Panc1 (cell line): ENCODE results near the gene SLC35F4. TPM values are rescaled to one million over a fixed set of nuclear protein-coding genes. Genes with fewer than 3 reads are reported as not detected.
"Not testable (repeated sequence)": the region's sequence is repeated elsewhere in the genome, so short reads cannot be mapped to it uniquely, and the experiment has no call there.

ENCODE experiments used
- ATAC-seq: fragments of 200-7000 bp; cut with Tn5 transposase; 2 replicates; pipeline ENCODE4 v1.9.1; 2020; ENCODE audit warnings: mild to moderate bottlenecking, moderate library complexity
- BruUV-seq: library from RNA; stranded (reverse); fragments of 400-500 nt; replicated peaks from 2 replicates; lab custom pipeline; 2021; lab: Mats Ljungman, UMichigan
- CTCF ChIA-PET: fragments of 300-600 bp; sonication (Branson Sonifier 250); formaldehyde crosslinking; loops from one replicate; lab custom pipeline; 2022; ENCODE audit warnings: antibody characterized with exemption; lab: Charles Lee
- POLR2A ChIA-PET: fragments of 300-600 bp; sonication (Branson Sonifier 250); formaldehyde crosslinking; loops from one replicate; lab custom pipeline; 2022; ENCODE audit warnings: antibody characterized with exemption; lab: Charles Lee
- DNase-seq: peaks from one replicate; pipeline ENCODE4 v3.0.0-alpha.2; 2010; ENCODE audit warnings: low read depth, low spot score
- H3K27ac ChIP-seq: 2 replicates; pipeline ENCODE4 v1.5.1; 2011; ENCODE audit warnings: mild to moderate bottlenecking, low read length, inconsistent platforms
- H3K27me3 ChIP-seq: fragments of 200-500 bp; sonication (Bioruptor generic); 2 replicates; pipeline ENCODE4 v1.6.0; 2014; ENCODE audit warnings: low read length, inconsistent platforms; ENCODE audit not compliant: control insufficient read depth, insufficient read depth
- H3K36me3 ChIP-seq: fragments of 200-500 bp; sonication (Bioruptor generic); 2 replicates; pipeline ENCODE4 v1.5.1; 2014; ENCODE audit warnings: inconsistent platforms, mild to moderate bottlenecking, low read length, moderate library complexity; ENCODE audit not compliant: control insufficient read depth, insufficient read depth
- H3K4me1 ChIP-seq: 2 replicates; pipeline ENCODE4 v1.5.1; 2011; ENCODE audit warnings: inconsistent platforms, mild to moderate bottlenecking, low read length, moderate library complexity; ENCODE audit not compliant: control insufficient read depth, insufficient read depth
- H3K4me3 ChIP-seq, 2 experiments: 2 replicates each; pipeline ENCODE4 v1.5.1; 2011 to 2012; ENCODE audit warnings: low read depth in 2 of 2, low read length in 2 of 2, mild to moderate bottlenecking in 2 of 2, inconsistent platforms in 1 of 2, moderate library complexity in 1 of 2
- H3K9me3 ChIP-seq: fragments of 200-500 bp; sonication (Bioruptor generic); 2 replicates; pipeline ENCODE4 v1.5.1; 2014; ENCODE audit warnings: low read depth, mild to moderate bottlenecking, inconsistent platforms, low read length, moderate library complexity; ENCODE audit not compliant: control insufficient read depth, insufficient read depth
- POLR2AphosphoS5 ChIP-seq: IDR thresholded peaks from 2 replicates; pipeline ENCODE4 v1.6.1; 2012; ENCODE audit warnings: mild to moderate bottlenecking, low read depth, low read length, moderate library complexity
- REST ChIP-seq, 2 experiments: IDR thresholded peaks; 2 replicates each; pipeline ENCODE4 v1.6.1; 2011 to 2012; ENCODE audit warnings: low read depth in 2 of 2, control low read depth in 1 of 2, low read length in 1 of 2, mild to moderate bottlenecking in 1 of 2, moderate library complexity in 1 of 2; ENCODE audit not compliant: insufficient read depth in 1 of 2
- SIN3A ChIP-seq: IDR thresholded peaks from 2 replicates; pipeline ENCODE4 v1.6.1; 2012; ENCODE audit warnings: low read depth, mild to moderate bottlenecking, low read length, moderate library complexity, borderline replicate concordance; ENCODE audit not compliant: insufficient read depth
- TCF7L2 ChIP-seq: IDR thresholded peaks from 2 replicates; pipeline ENCODE4 v1.6.1; 2011; ENCODE audit warnings: mild to moderate bottlenecking, low read depth, low read length, inconsistent platforms
- in situ Hi-C: cut with HindIII; loops from 2 replicates; pipeline ENCODE4 v1.10.0; 2016; ENCODE audit warnings: low sequenced_read_pairs, low pct_unique_long_range_greater_than_20kb
- intact Hi-C: fragments of 100-400 bp; cut with micrococcal nuclease; formaldehyde crosslinking; loops from one replicate; pipeline ENCODE4 v1.10.0; 2022; ENCODE audit not compliant: unreplicated experiment
- total RNA-seq: library from RNA; stranded (reverse); gene quantifications from one replicate; pipeline ENCODE4 v1.2.1, GENCODE V29; 2021; ENCODE audit not compliant: unreplicated experiment
- TF ChIP-seq, protein P1 (sequence below): fragments of 450-650 bp; IDR thresholded peaks from 2 replicates; pipeline ENCODE4 v1.5.1; 2017; ENCODE audit warnings: mild to moderate bottlenecking

SLC35F4 gene
- total RNA-seq, 1 experiment from 2014 or later = not detected

DNA sequence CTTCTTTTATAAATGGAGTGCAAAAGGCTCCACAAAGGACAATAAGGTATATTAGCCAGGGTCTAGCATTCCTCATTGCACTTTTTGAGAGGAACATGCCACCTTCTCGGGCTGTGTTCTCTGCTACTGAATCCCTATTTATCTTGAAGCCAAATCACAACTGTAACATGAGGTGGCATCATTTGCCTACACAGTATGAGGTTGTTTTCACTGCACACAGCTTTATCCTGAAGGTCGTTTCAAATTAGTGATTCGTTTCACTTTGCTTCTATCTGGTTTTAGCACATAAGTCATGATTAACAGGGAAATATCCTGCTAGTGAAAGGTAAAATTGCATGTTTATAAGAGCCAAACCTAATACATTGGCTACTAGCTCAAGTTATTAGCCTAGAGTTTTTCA is 153.8 kb downstream of the SLC35F4 start:
- no peak for DNase-seq
- Histone ChIP-seq H3K27me3 (no peaks in the 10 kb centered on the region), H3K36me3 (no peaks in the 10 kb centered on the region), H3K4me1 (no peaks in the 10 kb centered on the region; the same call in none of the 2 replicates), H3K27ac (peak overlapping the region; percentile 23; the same call in 1 of the 2 replicates), H3K4me3 (no peak overlapping the region), H3K9me3 (no peaks in the 10 kb centered on the region; the same call in 1 of the 2 replicates)
- TF ChIP-seq SIN3A = no peak
- TF ChIP-seq POLR2AphosphoS5 = no peak
- BruUV-seq = no TSS peak
- in situ Hi-C loops (no loop called here), intact Hi-C loops (no loop called here)
- POLR2A ChIA-PET = no interaction called here
- CTCF ChIA-PET = no interaction called here
- no peak for ATAC-seq

DNA sequence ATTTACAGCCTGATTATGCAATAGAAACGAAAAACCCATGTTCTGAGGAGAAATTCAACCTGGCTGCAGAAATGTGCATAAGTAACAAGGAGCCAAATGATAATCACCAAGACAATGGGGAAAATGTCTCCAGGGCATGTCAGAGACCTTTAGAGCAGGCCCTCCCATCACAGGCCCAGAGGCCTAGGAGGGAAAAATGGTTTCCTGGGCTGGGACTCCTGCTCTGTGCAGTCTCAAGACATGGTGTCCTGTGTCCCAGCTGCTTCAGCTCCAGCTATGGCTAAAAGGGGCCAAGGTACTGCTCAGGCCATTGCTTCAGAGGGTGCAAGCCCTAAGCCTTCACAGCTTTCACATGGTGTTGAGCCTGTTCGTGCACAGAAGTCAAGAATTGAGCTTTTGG is 156.0 kb downstream of the SLC35F4 start:
- no TSS peak for BruUV-seq
- no peak overlapping the region for H3K4me3 ChIP-seq
- H3K9me3 ChIP-seq = no peaks in the 10 kb centered on the region; the same call in 1 of the 2 replicates
- intact Hi-C loops = no loop called here
- ATAC-seq (no peak), DNase-seq (no peak)
- in situ Hi-C loops = no loop called here
- H3K4me1 ChIP-seq = no peaks in the 10 kb centered on the region; the same call in none of the 2 replicates
- ChIA-PET CTCF (no interaction called here), POLR2A (no interaction called here)
- no peaks in the 10 kb centered on the region for H3K27me3 ChIP-seq
- H3K36me3 ChIP-seq = no peaks in the 10 kb centered on the region
- TF ChIP-seq POLR2AphosphoS5 (no peak), SIN3A (no peak)
- H3K27ac ChIP-seq = no peak overlapping the region

- H3K4me3 ChIP-seq, in situ Hi-C loops, intact Hi-C loops, ATAC-seq, H3K27ac ChIP-seq, DNase-seq, CTCF ChIA-PET, BruUV-seq, H3K36me3 ChIP-seq, H3K4me1 ChIP-seq, H3K27me3 ChIP-seq, H3K9me3 ChIP-seq, POLR2A ChIA-PET: not testable (repeated sequence)
Measured at GRCh38 chr14:57709086-57709485, 156.8 kb downstream of the SLC35F4 start.

DNA sequence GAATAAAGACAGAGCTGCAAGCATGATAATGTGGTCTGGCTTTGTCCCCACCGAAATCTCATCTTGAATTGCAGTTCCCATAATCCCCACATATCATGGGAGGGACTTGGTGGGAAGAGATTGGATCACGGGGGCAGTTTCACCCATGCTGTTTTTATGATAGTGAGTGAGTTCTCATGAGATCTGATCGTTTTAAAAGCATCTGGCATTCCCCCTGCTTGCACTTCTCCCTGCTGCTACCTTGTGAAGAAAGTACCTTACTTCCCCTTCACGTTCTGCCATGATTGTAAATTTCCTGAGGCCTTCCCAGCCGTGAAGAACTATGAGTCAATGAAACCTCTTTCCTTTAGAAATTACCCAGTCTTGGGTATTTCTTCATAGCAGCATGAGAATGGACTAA is 158.7 kb downstream of the SLC35F4 start:
- Histone ChIP-seq H3K4me1 (no peaks in the 10 kb centered on the region), H3K9me3 (no peaks in the 10 kb centered on the region; the same call in 1 of the 2 replicates), H3K4me3 (no peak overlapping the region), H3K27ac (no peak overlapping the region), H3K36me3 (no peaks in the 10 kb centered on the region), H3K27me3 (no peaks in the 10 kb centered on the region)
- in situ Hi-C loops (no loop called here), intact Hi-C loops (no loop called here)
- ChIA-PET CTCF (no interaction called here), POLR2A (no interaction called here)
- BruUV-seq = no TSS peak
- DNase-seq (no peak), ATAC-seq (no peak)
- TF ChIP-seq POLR2AphosphoS5 (no peak), SIN3A (no peak)

DNA sequence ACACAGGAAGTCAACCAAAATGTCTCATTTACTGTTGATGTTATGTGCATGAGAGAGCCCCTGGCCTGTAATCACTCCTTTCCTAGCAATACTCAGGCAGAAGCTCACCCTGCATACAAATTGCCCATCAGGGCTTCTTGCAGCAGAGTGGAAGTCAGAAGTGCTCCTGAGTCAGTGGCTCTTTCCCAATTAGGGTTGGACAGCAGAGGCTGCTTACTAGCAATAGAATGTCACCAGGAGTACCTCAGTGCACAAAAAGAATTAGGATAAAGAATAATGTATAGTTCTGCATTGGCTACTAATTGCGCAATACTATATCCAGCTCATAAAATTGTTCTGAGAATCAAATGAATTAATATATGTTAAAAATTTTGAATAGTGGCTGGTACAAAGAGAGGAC is 161.1 kb downstream of the SLC35F4 start:
- Histone ChIP-seq H3K9me3 (no peaks in the 10 kb centered on the region), H3K4me3 (no peak overlapping the region), H3K4me1 (no peaks in the 10 kb centered on the region), H3K36me3 (no peaks in the 10 kb centered on the region), H3K27ac (no peak overlapping the region), H3K27me3 (no peaks in the 10 kb centered on the region)
- DNase-seq = no peak
- ChIA-PET CTCF (no interaction called here), POLR2A (no interaction called here)
- intact Hi-C loops (no loop called here), in situ Hi-C loops (no loop called here)
- no TSS peak for BruUV-seq
- ATAC-seq = no peak
- no peak for TF ChIP-seq TCF7L2
- TF ChIP-seq SIN3A = no peak
- no peak for TF ChIP-seq POLR2AphosphoS5
- TF ChIP-seq, protein P1, sequence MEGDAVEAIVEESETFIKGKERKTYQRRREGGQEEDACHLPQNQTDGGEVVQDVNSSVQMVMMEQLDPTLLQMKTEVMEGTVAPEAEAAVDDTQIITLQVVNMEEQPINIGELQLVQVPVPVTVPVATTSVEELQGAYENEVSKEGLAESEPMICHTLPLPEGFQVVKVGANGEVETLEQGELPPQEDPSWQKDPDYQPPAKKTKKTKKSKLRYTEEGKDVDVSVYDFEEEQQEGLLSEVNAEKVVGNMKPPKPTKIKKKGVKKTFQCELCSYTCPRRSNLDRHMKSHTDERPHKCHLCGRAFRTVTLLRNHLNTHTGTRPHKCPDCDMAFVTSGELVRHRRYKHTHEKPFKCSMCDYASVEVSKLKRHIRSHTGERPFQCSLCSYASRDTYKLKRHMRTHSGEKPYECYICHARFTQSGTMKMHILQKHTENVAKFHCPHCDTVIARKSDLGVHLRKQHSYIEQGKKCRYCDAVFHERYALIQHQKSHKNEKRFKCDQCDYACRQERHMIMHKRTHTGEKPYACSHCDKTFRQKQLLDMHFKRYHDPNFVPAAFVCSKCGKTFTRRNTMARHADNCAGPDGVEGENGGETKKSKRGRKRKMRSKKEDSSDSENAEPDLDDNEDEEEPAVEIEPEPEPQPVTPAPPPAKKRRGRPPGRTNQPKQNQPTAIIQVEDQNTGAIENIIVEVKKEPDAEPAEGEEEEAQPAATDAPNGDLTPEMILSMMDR = no peak
- no peak for TF ChIP-seq REST (IDR thresholded peaks at IDR 0.05; ENCODE audit: insufficient read depth in 1 of 2, low read depth in 2 of 2, low read length in 1 of 2)
